ENCODE results near the gene REEP6. TPM values are rescaled to one million over a fixed set of nuclear protein-coding genes. Genes with fewer than 3 reads are reported as not detected.
"Not testable (repeated sequence)": the region's sequence is repeated elsewhere in the genome, so short reads cannot be mapped to it uniquely, and the experiment has no call there.

REEP6 gene
- total RNA-seq, 1 donor from 2014 or later = 1.1 TPM

GRCh38 chr19:1470055-1470304 is 21.0 kb upstream of the REEP6 start:
- ATAC-seq (no peak), DNase-seq (ENCODE audit: missing footprints) (peak; percentile 27)
- intact Hi-C loops (cut with DNase I) = no loop called here

- ATAC-seq (peak; percentile 39), DNase-seq (ENCODE audit: missing footprints) (peak; percentile 74)
- intact Hi-C loops (cut with DNase I) = no loop called here
Observed at GRCh38 chr19:1470305-1471009, 20.5 kb upstream of the REEP6 start.

- peak; percentile 50 for DNase-seq (ENCODE audit: missing footprints)
- intact Hi-C loops (cut with DNase I) = no loop called here
Observed at GRCh38 chr19:1471010-1471514, 19.9 kb upstream of the REEP6 start.

GRCh38 chr19:1471515-1472160 is 19.3 kb upstream of the REEP6 start:
- no peak for ATAC-seq
- intact Hi-C loops (cut with DNase I) = no loop called here

More at GRCh38 chr19:1471010-1471514, 19.9 kb upstream of the REEP6 start:
- no peak for ATAC-seq

GRCh38 chr19:1472231-1473084 is 18.5 kb upstream of the REEP6 start:
- DNase-seq (ENCODE audit: missing footprints) = peak; percentile 64

More at GRCh38 chr19:1471515-1472160, 19.3 kb upstream of the REEP6 start:
- peak; percentile 39 for DNase-seq (ENCODE audit: missing footprints)

GRCh38 chr19:1473085-1473851 is 17.7 kb upstream of the REEP6 start:
- no peak for ATAC-seq
- DNase-seq (ENCODE audit: missing footprints) = peak; percentile 2
- intact Hi-C loops (cut with DNase I) = no loop called here

More at GRCh38 chr19:1472231-1473084, 18.5 kb upstream of the REEP6 start:
- intact Hi-C loops (cut with DNase I) = no loop called here
- no peak for ATAC-seq

- ATAC-seq = no peak
- DNase-seq (ENCODE audit: missing footprints) = peak; percentile 68
- intact Hi-C loops (cut with DNase I) = no loop called here
Observed at GRCh38 chr19:1474011-1474764, 16.8 kb upstream of the REEP6 start.

GRCh38 chr19:1474765-1475351 is 16.1 kb upstream of the REEP6 start:
- intact Hi-C loops (cut with DNase I) = no loop called here
- ATAC-seq (no peak), DNase-seq (ENCODE audit: missing footprints) (peak; percentile 63)

GRCh38 chr19:1475751-1476437 is 15.1 kb upstream of the REEP6 start:
- intact Hi-C loops (cut with DNase I) = no loop called here
- no peak for ATAC-seq
- peak; percentile 56 for DNase-seq (ENCODE audit: missing footprints)

GRCh38 chr19:1477056-1477455 is 13.9 kb upstream of the REEP6 start:
- peak; percentile 4 for DNase-seq (ENCODE audit: missing footprints)
- intact Hi-C loops (cut with DNase I); ATAC-seq: not testable (repeated sequence)

GRCh38 chr19:1478934-1479707 is 11.9 kb upstream of the REEP6 start, which contains the start of gene C19orf25:
TSS of gene C19orf25 (minus strand) at chr19:1479215. CDS start at chr19:1478903, 312 bp downstream.
- DNase-seq (ENCODE audit: missing footprints) = peak; percentile 97
- peak; percentile 96 for ATAC-seq
- intact Hi-C loops (cut with DNase I) = loop anchor here (1.0 kb wide), 1 partner anchor 11 kb away; the partner anchor contains the start of gene PCSK4

GRCh38 chr19:1481224-1481892 is 9.6 kb upstream of the REEP6 start:
- intact Hi-C loops (cut with DNase I) = no loop called here
- DNase-seq (ENCODE audit: missing footprints) (peak; percentile 53), ATAC-seq (no peak)

GRCh38 chr19:1481893-1482360 is 9.1 kb upstream of the REEP6 start:
- intact Hi-C loops (cut with DNase I) = no loop called here
- ATAC-seq (no peak), DNase-seq (ENCODE audit: missing footprints) (peak; percentile 61)

- intact Hi-C loops (cut with DNase I) = no loop called here
- DNase-seq (ENCODE audit: missing footprints) (peak; percentile 51), ATAC-seq (no peak)
Observed at GRCh38 chr19:1482361-1483130, 8.4 kb upstream of the REEP6 start.

Data from Right ventricle myocardium inferior (tissue), 1 donor.